PC-9 (cell line): Measurements from ENCODE around the gene COA6. TPM values are rescaled to one million over a fixed set of nuclear protein-coding genes. Genes with fewer than 3 reads are reported as not detected.
"Not testable (repeated sequence)": the region's sequence is repeated elsewhere in the genome, so short reads cannot be mapped to it uniquely, and the experiment has no call there.

Source experiments
- BruUV-seq: library from RNA; stranded (reverse); fragments of 400-500 nt; replicated peaks from 2 replicates; lab custom pipeline; 2021; lab: Mats Ljungman, UMichigan
- CTCF ChIA-PET: fragments of 300-600 bp; sonication (Branson Sonifier 250); formaldehyde crosslinking; loops from one replicate; lab custom pipeline; 2022; ENCODE audit warnings: antibody characterized with exemption; lab: Charles Lee
- POLR2A ChIA-PET: fragments of 300-600 bp; sonication (Branson Sonifier 250); formaldehyde crosslinking; loops from one replicate; lab custom pipeline; 2022; ENCODE audit warnings: antibody characterized with exemption; ENCODE audit not compliant: unreplicated experiment; lab: Charles Lee
- DNase-seq, 2 experiments: peaks; one replicate each; pipeline versions ENCODE4 v3.0.0 to v3.0.0-alpha.2; 2015 to 2022; ENCODE audit warnings: mixed read lengths in 1 of 2
- H2AFZ ChIP-seq: fragments of 200-600 bp; sonication (generic); 2 replicates; pipeline ENCODE4 v1.8.1; 2017; ENCODE audit warnings: antibody characterized with exemption
- H3F3A ChIP-seq: fragments of 200-600 bp; sonication (generic); 2 replicates; pipeline ENCODE4 v1.8.1; 2017; ENCODE audit warnings: antibody characterized with exemption, mild to moderate bottlenecking, low read depth; ENCODE audit not compliant: insufficient read depth
- H3K27ac ChIP-seq: fragments of 200-600 bp; sonication (generic); 2 replicates; pipeline ENCODE4 v1.6.1; 2016; ENCODE audit warnings: mixed run types
- H3K27me3 ChIP-seq: fragments of 200-600 bp; sonication (generic); 2 replicates; pipeline ENCODE4 v1.6.1; 2016; ENCODE audit warnings: low read depth, mixed run types; ENCODE audit not compliant: insufficient read depth
- H3K36me3 ChIP-seq: fragments of 200-600 bp; sonication (generic); 2 replicates; pipeline ENCODE4 v1.6.1; 2016; ENCODE audit warnings: low read depth, mixed run types
- H3K4me1 ChIP-seq: fragments of 200-600 bp; sonication (generic); replicated peaks from 2 replicates; pipeline ENCODE4 v1.6.1; 2016; ENCODE audit warnings: mixed run types; ENCODE audit not compliant: insufficient read depth
- H3K4me2 ChIP-seq: fragments of 200-600 bp; sonication (generic); 2 replicates; pipeline ENCODE4 v1.6.1; 2017; ENCODE audit warnings: mixed run types
- H3K4me3 ChIP-seq: fragments of 200-600 bp; sonication (generic); 2 replicates; pipeline ENCODE4 v1.6.1; 2016; ENCODE audit warnings: mixed run types
- H3K79me2 ChIP-seq: fragments of 200-600 bp; sonication (generic); 2 replicates; pipeline ENCODE4 v1.6.1; 2017; ENCODE audit warnings: low read depth, mixed run types
- H3K9me2 ChIP-seq: fragments of 200-600 bp; sonication (generic); 2 replicates; pipeline ENCODE4 v1.8.1; 2017; ENCODE audit warnings: mild to moderate bottlenecking; ENCODE audit not compliant: insufficient read depth
- H3K9me3 ChIP-seq: fragments of 200-600 bp; sonication (generic); 2 replicates; pipeline ENCODE4 v1.8.1; 2016; ENCODE audit warnings: low read depth; ENCODE audit not compliant: insufficient read depth
- H4K20me1 ChIP-seq: fragments of 200-600 bp; sonication (generic); 2 replicates; pipeline ENCODE4 v1.8.1; 2017; ENCODE audit not compliant: insufficient read depth
- EZH2 ChIP-seq: fragments of 200-600 bp; sonication (generic); IDR thresholded peaks from 2 replicates; pipeline ENCODE4 v1.8.0; 2017; ENCODE audit warnings: antibody characterized with exemption, low read depth
- intact Hi-C: fragments of 100-400 bp; cut with micrococcal nuclease; formaldehyde crosslinking; loops from one replicate; pipeline ENCODE4 v1.10.0; 2022; ENCODE audit not compliant: unreplicated experiment
- total RNA-seq: library from RNA; stranded (reverse); gene quantifications from 2 replicates; pipeline ENCODE4 v1.2.3, GENCODE V29; 2021
- TF ChIP-seq, protein P1 (sequence below): fragments of 200-600 bp; sonication (generic); conservative IDR thresholded peaks from 2 replicates; pipeline ENCODE4 v1.6.1; 2017; ENCODE audit warnings: mixed run types, antibody characterized with exemption, mild to moderate bottlenecking, moderate library complexity

The COA6 gene
- total RNA-seq, 1 experiment from 2014 or later = 73.8 TPM

DNA sequence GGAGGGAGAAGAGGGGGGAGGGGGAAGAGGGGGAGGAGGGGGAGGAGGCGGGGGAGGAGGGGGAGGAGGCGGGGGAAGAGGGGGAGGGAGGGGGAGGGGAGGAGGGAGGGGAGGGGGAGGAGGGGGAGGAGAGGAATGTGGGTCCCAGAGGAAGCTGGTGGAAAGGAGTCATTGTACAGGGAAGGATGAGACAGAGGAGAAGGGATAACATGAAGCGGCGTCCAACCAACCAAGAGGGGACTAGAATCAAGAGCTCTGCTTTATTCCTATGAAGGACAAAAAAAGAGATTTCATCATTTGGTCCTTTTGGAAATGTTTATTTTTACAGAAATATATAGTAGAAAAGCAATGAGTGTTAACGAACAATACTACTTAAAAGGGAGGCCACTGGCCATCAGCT lies 24.5 kb downstream of the COA6 start:
- no peak for DNase-seq
- peak overlapping the region; percentile 41; the same call in 1 of the 2 replicates for H3K27ac ChIP-seq
- H2AFZ ChIP-seq = no peak overlapping the region
- no TSS peak for BruUV-seq
- no peaks in the 10 kb centered on the region for H3K27me3 ChIP-seq
- peaks cover 37% of the 10 kb centered on the region for H3F3A ChIP-seq
- H3K9me3 ChIP-seq = no peaks in the 10 kb centered on the region
- ChIA-PET CTCF (interaction anchor here (0.6 kb wide), 1 partner anchor 1145 kb away, joined by 3 read pairs; no protein-coding TSS in a partner anchor), POLR2A (no interaction called here)
- no peaks in the 10 kb centered on the region for H3K4me1 ChIP-seq
- intact Hi-C loops = no loop called here
- H3K9me2 ChIP-seq = no peaks in the 10 kb centered on the region
- H3K79me2 ChIP-seq = no peaks in the 10 kb centered on the region
- H4K20me1 ChIP-seq = no peaks in the 10 kb centered on the region
- peaks cover 18% of the 10 kb centered on the region; the same call in 1 of the 2 replicates for H3K36me3 ChIP-seq
- TF ChIP-seq, protein P1, sequence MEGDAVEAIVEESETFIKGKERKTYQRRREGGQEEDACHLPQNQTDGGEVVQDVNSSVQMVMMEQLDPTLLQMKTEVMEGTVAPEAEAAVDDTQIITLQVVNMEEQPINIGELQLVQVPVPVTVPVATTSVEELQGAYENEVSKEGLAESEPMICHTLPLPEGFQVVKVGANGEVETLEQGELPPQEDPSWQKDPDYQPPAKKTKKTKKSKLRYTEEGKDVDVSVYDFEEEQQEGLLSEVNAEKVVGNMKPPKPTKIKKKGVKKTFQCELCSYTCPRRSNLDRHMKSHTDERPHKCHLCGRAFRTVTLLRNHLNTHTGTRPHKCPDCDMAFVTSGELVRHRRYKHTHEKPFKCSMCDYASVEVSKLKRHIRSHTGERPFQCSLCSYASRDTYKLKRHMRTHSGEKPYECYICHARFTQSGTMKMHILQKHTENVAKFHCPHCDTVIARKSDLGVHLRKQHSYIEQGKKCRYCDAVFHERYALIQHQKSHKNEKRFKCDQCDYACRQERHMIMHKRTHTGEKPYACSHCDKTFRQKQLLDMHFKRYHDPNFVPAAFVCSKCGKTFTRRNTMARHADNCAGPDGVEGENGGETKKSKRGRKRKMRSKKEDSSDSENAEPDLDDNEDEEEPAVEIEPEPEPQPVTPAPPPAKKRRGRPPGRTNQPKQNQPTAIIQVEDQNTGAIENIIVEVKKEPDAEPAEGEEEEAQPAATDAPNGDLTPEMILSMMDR = no peak
- TF ChIP-seq EZH2 = no peak
- H3K4me2 ChIP-seq = no peak overlapping the region
- no peak overlapping the region for H3K4me3 ChIP-seq

DNA sequence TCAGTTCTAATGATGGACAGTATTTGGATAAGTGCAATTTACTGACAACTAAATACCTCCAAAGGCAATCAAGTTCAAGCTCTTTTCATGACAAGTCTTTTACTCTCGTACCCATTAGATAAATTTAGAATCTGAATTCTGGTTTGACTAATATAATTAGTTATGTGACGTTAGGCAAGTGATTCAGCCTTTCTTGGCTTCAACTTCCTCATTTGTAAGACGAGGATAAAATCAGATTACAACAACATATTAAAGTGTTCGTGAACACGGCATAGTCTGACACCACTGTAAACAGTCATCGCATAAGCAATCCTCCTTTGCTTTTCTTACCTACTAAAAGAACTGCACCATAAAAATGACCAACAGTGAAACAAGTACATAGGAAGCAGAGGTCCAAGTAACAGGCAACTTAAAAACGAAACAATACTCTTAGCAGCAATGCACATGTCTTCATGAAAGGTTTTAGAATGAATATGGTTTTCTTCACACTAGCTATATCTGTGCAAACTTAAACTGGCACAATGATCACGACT lies 25.7 kb downstream of the COA6 start:
- DNase-seq = no peak
- Histone ChIP-seq H3K4me2 (no peak overlapping the region), H3K27me3 (no peaks in the 10 kb centered on the region), H3K9me3 (no peaks in the 10 kb centered on the region), H3K9me2 (no peaks in the 10 kb centered on the region), H3K4me3 (no peak overlapping the region), H2AFZ (no peak overlapping the region), H3K27ac (0 out of 2 replicates have a peak overlapping the region, but pooled peaks have one; percentile 36), H3K36me3 (peaks cover 18% of the 10 kb centered on the region; the same call in 1 of the 2 replicates), H3K4me1 (no peaks in the 10 kb centered on the region), H3K79me2 (no peaks in the 10 kb centered on the region), H4K20me1 (no peaks in the 10 kb centered on the region), H3F3A (peaks cover 37% of the 10 kb centered on the region)
- no peak for TF ChIP-seq EZH2
- TF ChIP-seq, protein P1 = no peak
- POLR2A ChIA-PET = no interaction called here
- no TSS peak for BruUV-seq
- CTCF ChIA-PET = no interaction called here
- intact Hi-C loops = no loop called here

DNA sequence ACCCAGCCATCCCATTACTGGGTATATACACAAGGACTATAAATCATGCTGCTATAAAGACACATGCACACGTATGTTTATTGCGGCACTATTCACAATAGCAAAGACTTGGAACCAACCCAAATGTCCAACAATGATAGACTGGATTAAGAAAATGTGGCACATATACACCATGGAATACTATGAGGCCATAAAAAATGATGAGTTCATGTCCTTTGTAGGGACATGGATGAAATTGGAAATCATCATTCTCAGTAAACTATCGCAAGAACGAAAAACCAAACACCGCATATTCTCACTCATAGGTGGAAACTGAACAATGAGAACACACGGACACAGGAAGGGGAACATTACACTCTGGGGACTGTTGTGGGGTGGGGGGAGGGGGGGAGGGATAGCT lies 26.3 kb downstream of the COA6 start:
- H3K9me2 ChIP-seq, POLR2A ChIA-PET, CTCF ChIA-PET, intact Hi-C loops, H3K27me3 ChIP-seq, H3K4me3 ChIP-seq, H3K27ac ChIP-seq, BruUV-seq, DNase-seq, H3K9me3 ChIP-seq, H4K20me1 ChIP-seq, H3K4me1 ChIP-seq, H2AFZ ChIP-seq, H3K79me2 ChIP-seq, H3K4me2 ChIP-seq: not testable (repeated sequence)
- Histone ChIP-seq H3K36me3 (peaks cover 18% of the 10 kb centered on the region; the same call in 1 of the 2 replicates), H3F3A (peaks cover 31% of the 10 kb centered on the region)
